Smooth muscle cell (in vitro differentiated cells): Measurements from ENCODE around the gene LRRC2. TPM values are rescaled to one million over a fixed set of nuclear protein-coding genes. Genes with fewer than 3 reads are reported as not detected.

Source experiments
- DNase-seq: peaks from one replicate; lab custom pipeline; 2025; ENCODE audit not compliant: unreplicated experiment; lab: John Stamatoyannopoulos, UW
- H2AFZ ChIP-seq: fragments of 200-600 bp; sonication (generic); 2 replicates; pipeline ENCODE4 v1.6.0; 2016; ENCODE audit warnings: antibody characterized with exemption, low read depth, mild to moderate bottlenecking
- H3F3A ChIP-seq: fragments of 200-600 bp; sonication (generic); 2 replicates; pipeline ENCODE4 v1.6.0; 2017; ENCODE audit warnings: antibody characterized with exemption, low read depth
- H3K27ac ChIP-seq: fragments of 200-600 bp; sonication (generic); 2 replicates; pipeline ENCODE4 v1.5.1; 2016; ENCODE audit warnings: low read depth, mild to moderate bottlenecking
- H3K27me3 ChIP-seq: fragments of 200-600 bp; sonication (generic); 2 replicates; pipeline ENCODE4 v1.6.1; 2016; ENCODE audit warnings: low read depth, mild to moderate bottlenecking
- H3K36me3 ChIP-seq: fragments of 200-600 bp; sonication (generic); 2 replicates; pipeline ENCODE4 v1.5.1; 2016; ENCODE audit warnings: low read depth
- H3K4me1 ChIP-seq: fragments of 200-600 bp; sonication (generic); 2 replicates; pipeline ENCODE4 v1.5.1; 2016; ENCODE audit warnings: low read depth
- H3K4me2 ChIP-seq: fragments of 200-600 bp; sonication (generic); 2 replicates; pipeline ENCODE4 v1.6.0; 2016; ENCODE audit warnings: mild to moderate bottlenecking
- H3K4me3 ChIP-seq: fragments of 200-600 bp; sonication (generic); 2 replicates; pipeline ENCODE4 v1.5.1; 2016; ENCODE audit warnings: mild to moderate bottlenecking
- H3K79me2 ChIP-seq: fragments of 200-600 bp; sonication (generic); 2 replicates; pipeline ENCODE4 v1.6.0; 2016; ENCODE audit warnings: low read depth, mild to moderate bottlenecking
- H3K9ac ChIP-seq: fragments of 200-600 bp; sonication (generic); 2 replicates; pipeline ENCODE4 v1.6.0; 2016; ENCODE audit warnings: low read depth
- H3K9me3 ChIP-seq: fragments of 200-600 bp; sonication (generic); replicated peaks from 2 replicates; pipeline ENCODE4 v1.5.1; 2016; ENCODE audit warnings: low read depth
- H4K20me1 ChIP-seq: fragments of 200-600 bp; sonication (generic); 2 replicates; pipeline ENCODE4 v1.6.0; 2016; ENCODE audit warnings: low read depth
- WGBS: methylation state at CpG from one replicate; pipeline ENCODE4 v1.1.7; 2016; ENCODE audit warnings: low lambda C conversion rate; 5-methylcytosine and 5-hydroxymethylcytosine counted together
- polyA plus RNA-seq: library from polyadenylated mRNA; unstranded; fragments of >200 nt; fragmentation: Nextera tagmentation; extraction: Ambion mirVana; gene quantifications from 2 replicates; pipeline ENCODE4 v1.2.1, GENCODE V29; 2016
- total RNA-seq: library from RNA; depleted of rRNA; stranded (reverse); fragments of >200 nt; gene quantifications from 2 replicates; pipeline ENCODE4 v1.2.3, GENCODE V29; 2014
- TF ChIP-seq, protein P1 (sequence below): fragments of 200-600 bp; sonication (generic); IDR thresholded peaks from 2 replicates; pipeline ENCODE4 v1.5.1; 2017; ENCODE audit warnings: borderline replicate concordance, mild to moderate bottlenecking, antibody characterized with exemption; ENCODE audit not compliant: insufficient read depth, poor library complexity, severe bottlenecking

Gene LRRC2
- total and polyA plus RNA-seq, 2 experiments from 2014 or later: 2.0 to 2.7 TPM

DNA sequence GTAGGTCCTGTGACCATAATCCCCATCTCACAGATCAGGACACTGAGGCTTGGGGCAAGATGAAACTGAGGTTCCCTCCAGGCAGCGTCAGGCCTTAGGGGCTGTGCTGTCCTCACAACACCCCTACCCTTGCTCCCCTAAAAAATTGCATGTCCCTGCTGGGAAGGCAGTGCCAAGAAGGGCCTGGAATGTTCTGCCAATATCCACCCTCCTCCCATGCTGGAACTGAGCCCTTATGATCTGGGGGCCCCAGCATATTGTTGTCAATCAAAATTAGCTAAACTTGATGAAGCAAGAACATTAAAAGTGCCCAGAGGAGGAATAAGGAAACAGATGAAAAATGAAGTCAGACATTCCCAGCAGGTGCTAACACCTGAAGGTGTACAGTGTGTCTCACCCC is 81.7 kb downstream of the LRRC2 start:
- DNase-seq: no peak
- Histone ChIP-seq H3K36me3 (no peaks in the 10 kb centered on the region), H2AFZ (no peak overlapping the region), H3K4me2 (no peak overlapping the region), H3K79me2 (no peaks in the 10 kb centered on the region), H3K4me3 (no peak overlapping the region), H3K9me3 (no peaks in the 10 kb centered on the region), H3K27me3 (no peaks in the 10 kb centered on the region), H3K27ac (no peak overlapping the region), H3K9ac (no peak overlapping the region), H3F3A (no peaks in the 10 kb centered on the region), H4K20me1 (no peaks in the 10 kb centered on the region), H3K4me1 (no peaks in the 10 kb centered on the region)
- WGBS: 93% methylated on average over 1 of the region's 1 CpG
- TF ChIP-seq, protein P1, sequence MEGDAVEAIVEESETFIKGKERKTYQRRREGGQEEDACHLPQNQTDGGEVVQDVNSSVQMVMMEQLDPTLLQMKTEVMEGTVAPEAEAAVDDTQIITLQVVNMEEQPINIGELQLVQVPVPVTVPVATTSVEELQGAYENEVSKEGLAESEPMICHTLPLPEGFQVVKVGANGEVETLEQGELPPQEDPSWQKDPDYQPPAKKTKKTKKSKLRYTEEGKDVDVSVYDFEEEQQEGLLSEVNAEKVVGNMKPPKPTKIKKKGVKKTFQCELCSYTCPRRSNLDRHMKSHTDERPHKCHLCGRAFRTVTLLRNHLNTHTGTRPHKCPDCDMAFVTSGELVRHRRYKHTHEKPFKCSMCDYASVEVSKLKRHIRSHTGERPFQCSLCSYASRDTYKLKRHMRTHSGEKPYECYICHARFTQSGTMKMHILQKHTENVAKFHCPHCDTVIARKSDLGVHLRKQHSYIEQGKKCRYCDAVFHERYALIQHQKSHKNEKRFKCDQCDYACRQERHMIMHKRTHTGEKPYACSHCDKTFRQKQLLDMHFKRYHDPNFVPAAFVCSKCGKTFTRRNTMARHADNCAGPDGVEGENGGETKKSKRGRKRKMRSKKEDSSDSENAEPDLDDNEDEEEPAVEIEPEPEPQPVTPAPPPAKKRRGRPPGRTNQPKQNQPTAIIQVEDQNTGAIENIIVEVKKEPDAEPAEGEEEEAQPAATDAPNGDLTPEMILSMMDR: no peak

DNA sequence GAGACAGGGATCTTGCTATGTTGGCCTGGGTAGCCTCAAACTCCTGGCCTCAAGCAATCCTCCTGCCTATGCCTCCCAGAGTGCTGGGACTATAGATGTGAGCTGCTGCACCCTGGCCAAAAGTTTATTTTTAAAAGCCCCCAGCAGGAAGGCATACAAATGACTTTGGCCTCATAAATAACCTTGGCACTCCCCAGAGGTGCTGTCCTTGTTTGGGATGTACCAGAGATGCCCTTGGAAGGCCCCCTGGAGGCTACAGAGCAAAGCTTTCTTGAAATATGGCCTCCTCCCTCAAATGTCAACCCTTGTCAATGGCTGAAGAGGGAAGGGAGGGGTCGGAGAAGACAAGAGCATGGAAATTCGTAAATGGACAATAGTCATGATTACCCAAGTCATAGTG is 82.3 kb downstream of the LRRC2 start:
- H4K20me1 ChIP-seq: no peaks in the 10 kb centered on the region
- no peaks in the 10 kb centered on the region for H3K27me3 ChIP-seq
- TF ChIP-seq, protein P1: no peak
- H3K4me3 ChIP-seq: no peak overlapping the region
- H3K4me1 ChIP-seq: no peaks in the 10 kb centered on the region
- no peak overlapping the region for H3K4me2 ChIP-seq
- no peak overlapping the region for H3K9ac ChIP-seq
- no peaks in the 10 kb centered on the region for H3K9me3 ChIP-seq
- WGBS: 88% methylated on average over 2 of the region's 2 CpGs
- no peaks in the 10 kb centered on the region for H3K79me2 ChIP-seq
- H2AFZ ChIP-seq: no peak overlapping the region
- H3K27ac ChIP-seq: no peak overlapping the region
- no peaks in the 10 kb centered on the region for H3F3A ChIP-seq
- no peaks in the 10 kb centered on the region for H3K36me3 ChIP-seq
- no peak for DNase-seq

DNA sequence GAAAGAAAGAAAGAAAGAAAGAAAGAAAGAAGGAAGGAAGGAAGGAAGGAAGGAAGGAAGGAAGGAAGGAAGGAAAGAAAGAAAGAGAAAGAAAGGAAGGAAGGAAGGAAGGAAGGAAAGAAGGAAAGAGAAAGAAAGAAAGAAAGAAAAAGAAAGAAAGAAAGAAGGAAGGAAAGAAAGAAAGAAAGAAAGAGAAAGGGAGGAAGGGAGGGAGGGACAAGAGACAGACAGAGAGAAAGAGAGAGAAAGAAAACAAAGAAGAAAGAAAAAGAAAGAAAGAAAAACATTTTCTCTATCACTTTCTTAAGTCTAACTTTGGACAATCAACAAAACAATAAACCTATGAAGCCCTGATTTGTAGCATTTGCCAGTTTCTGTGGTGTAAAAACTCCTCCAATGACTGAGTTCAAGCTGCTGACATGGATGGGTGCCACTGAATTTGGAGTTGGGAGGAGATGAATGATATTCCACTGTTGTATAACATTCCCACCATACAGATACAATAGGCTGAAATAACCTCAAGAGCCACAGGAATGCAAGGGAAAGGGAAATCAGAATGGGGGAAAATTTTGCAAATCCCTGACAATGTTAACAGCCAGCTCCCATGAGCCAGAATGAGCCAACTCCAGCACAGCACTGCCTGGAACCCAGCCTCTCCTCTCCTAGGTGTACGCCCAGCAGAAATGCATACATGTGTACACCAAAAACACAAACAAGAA is 83.3 kb downstream of the LRRC2 start:
- Histone ChIP-seq H4K20me1 (no peaks in the 10 kb centered on the region), H3K27ac (no peak overlapping the region)
- WGBS: 97% methylated on average over 1 of the region's 1 CpG

More for the DNA sequence above, 83.3 kb downstream of the LRRC2 start:
- Histone ChIP-seq H2AFZ (no peak overlapping the region), H3K9me3 (no peaks in the 10 kb centered on the region), H3K4me2 (no peak overlapping the region), H3K4me3 (no peak overlapping the region), H3K79me2 (no peaks in the 10 kb centered on the region), H3K27me3 (no peaks in the 10 kb centered on the region), H3K36me3 (no peaks in the 10 kb centered on the region), H3K9ac (no peak overlapping the region), H3F3A (no peaks in the 10 kb centered on the region), H3K4me1 (no peaks in the 10 kb centered on the region)
- TF ChIP-seq, protein P1: no peak
- DNase-seq: no peak
